ENCODE results near the gene SYK. TPM values are rescaled to one million over a fixed set of nuclear protein-coding genes. Genes with fewer than 3 reads are reported as not detected.

SYK gene
- total RNA-seq, 1 experiment from 2014 or later: 5.3 TPM

DNA sequence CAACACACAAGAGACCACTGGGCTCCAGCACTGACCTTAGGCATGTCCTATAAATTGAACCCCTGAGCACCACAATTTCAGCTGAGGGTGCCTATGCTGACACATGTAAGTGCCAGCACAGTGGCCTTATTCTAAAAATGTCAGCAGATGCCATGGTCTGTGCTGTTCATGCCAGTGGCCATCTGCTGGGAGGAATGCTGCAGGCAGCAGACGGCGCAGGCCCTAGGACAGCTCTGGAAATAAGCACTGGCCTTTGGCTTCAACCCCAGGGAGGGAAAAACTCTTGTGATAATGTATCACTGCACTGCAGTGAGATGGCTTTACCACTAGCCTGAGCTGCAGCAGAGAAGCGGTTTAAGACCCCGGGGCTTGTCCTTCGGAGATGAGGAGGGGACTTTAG is 98.5 kb downstream of the SYK start:
- TF ChIP-seq, protein P1, sequence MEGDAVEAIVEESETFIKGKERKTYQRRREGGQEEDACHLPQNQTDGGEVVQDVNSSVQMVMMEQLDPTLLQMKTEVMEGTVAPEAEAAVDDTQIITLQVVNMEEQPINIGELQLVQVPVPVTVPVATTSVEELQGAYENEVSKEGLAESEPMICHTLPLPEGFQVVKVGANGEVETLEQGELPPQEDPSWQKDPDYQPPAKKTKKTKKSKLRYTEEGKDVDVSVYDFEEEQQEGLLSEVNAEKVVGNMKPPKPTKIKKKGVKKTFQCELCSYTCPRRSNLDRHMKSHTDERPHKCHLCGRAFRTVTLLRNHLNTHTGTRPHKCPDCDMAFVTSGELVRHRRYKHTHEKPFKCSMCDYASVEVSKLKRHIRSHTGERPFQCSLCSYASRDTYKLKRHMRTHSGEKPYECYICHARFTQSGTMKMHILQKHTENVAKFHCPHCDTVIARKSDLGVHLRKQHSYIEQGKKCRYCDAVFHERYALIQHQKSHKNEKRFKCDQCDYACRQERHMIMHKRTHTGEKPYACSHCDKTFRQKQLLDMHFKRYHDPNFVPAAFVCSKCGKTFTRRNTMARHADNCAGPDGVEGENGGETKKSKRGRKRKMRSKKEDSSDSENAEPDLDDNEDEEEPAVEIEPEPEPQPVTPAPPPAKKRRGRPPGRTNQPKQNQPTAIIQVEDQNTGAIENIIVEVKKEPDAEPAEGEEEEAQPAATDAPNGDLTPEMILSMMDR (IDR thresholded peaks at IDR 0.05; ENCODE audit: insufficient read depth in 1 of 2, low read depth in 1 of 2, low read length in 1 of 2, severe bottlenecking in 1 of 2, unreplicated experiment in 1 of 2): no peak
- no peak overlapping the region for H3K27ac Mint-ChIP-seq (ENCODE audit: unreplicated experiment)
- intact Hi-C loops (cut with micrococcal nuclease; ENCODE audit: unreplicated experiment): no loop called here
- no peaks in the 10 kb centered on the region for H3K9me3 ChIP-seq
- POLR2A ChIA-PET: no interaction called here
- no peaks in the 10 kb centered on the region for H3K36me3 Mint-ChIP-seq (ENCODE audit: insufficient read depth, unreplicated experiment)
- BruUV-seq (replicated peaks): no TSS peak
- H3K36me3 ChIP-seq (ENCODE audit: control insufficient read depth, insufficient read depth, low read length): no peaks in the 10 kb centered on the region
- H3K27me3 ChIP-seq (replicated peaks; ENCODE audit: control insufficient read depth, insufficient read depth, low read length): no peaks in the 10 kb centered on the region
- no peaks in the 10 kb centered on the region for H3K27me3 Mint-ChIP-seq (ENCODE audit: insufficient read depth, unreplicated experiment)
- no peak for DNase-seq
- H3K9me3 Mint-ChIP-seq (ENCODE audit: unreplicated experiment): peaks cover 24% of the 10 kb centered on the region
- CTCF ChIA-PET: no interaction called here
- H3K4me1 Mint-ChIP-seq (ENCODE audit: low read depth, unreplicated experiment): peaks cover 5% of the 10 kb centered on the region
- H3K4me3 Mint-ChIP-seq (ENCODE audit: unreplicated experiment): no peak overlapping the region
- H3K4me3 ChIP-seq (ENCODE audit: low read depth, low read length): no peak overlapping the region
- H3K4me1 ChIP-seq: no peaks in the 10 kb centered on the region

DNA sequence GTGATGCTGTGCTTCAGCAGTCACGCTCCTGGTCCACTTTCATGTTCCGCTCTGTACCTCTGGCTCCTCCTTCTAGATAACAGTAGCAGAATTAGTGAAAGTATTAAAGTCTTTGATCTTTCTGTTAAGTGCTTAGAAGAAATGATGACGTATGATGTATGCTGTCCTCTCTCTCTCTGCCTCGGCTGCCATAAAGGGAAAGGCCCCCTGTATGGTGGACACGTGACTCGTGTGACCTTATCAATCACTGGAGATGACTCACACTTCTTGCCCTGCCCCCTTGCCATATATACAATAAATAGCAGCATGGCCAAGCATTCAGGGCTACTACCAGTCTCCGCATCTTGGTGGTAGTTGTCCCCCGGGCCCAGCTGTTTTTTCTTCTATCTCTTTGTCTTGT is 100.3 kb downstream of the SYK start:
- Mint-ChIP-seq H3K4me1 (ENCODE audit: low read depth, unreplicated experiment) (peaks cover 5% of the 10 kb centered on the region), H3K27me3 (ENCODE audit: insufficient read depth, unreplicated experiment) (no peaks in the 10 kb centered on the region), H3K36me3 (ENCODE audit: insufficient read depth, unreplicated experiment) (no peaks in the 10 kb centered on the region), H3K4me3 (ENCODE audit: unreplicated experiment) (no peak overlapping the region), H3K9me3 (ENCODE audit: unreplicated experiment) (peaks cover 24% of the 10 kb centered on the region), H3K27ac (ENCODE audit: unreplicated experiment) (no peak overlapping the region)
- no peaks in the 10 kb centered on the region for H3K4me1 ChIP-seq
- H3K9me3 ChIP-seq: no peaks in the 10 kb centered on the region
- H3K36me3 ChIP-seq (ENCODE audit: control insufficient read depth, insufficient read depth, low read length): no peaks in the 10 kb centered on the region
- TF ChIP-seq, protein P1 (IDR thresholded peaks at IDR 0.05; ENCODE audit: insufficient read depth in 1 of 2, low read depth in 1 of 2, low read length in 1 of 2, severe bottlenecking in 1 of 2, unreplicated experiment in 1 of 2): no peak
- intact Hi-C loops (cut with micrococcal nuclease; ENCODE audit: unreplicated experiment): no loop called here
- no TSS peak for BruUV-seq (replicated peaks)
- DNase-seq: no peak
- H3K27me3 ChIP-seq (replicated peaks; ENCODE audit: control insufficient read depth, insufficient read depth, low read length): no peaks in the 10 kb centered on the region
- ChIA-PET POLR2A (no interaction called here), CTCF (no interaction called here)
- no peak overlapping the region for H3K4me3 ChIP-seq (ENCODE audit: low read depth, low read length)

DNA sequence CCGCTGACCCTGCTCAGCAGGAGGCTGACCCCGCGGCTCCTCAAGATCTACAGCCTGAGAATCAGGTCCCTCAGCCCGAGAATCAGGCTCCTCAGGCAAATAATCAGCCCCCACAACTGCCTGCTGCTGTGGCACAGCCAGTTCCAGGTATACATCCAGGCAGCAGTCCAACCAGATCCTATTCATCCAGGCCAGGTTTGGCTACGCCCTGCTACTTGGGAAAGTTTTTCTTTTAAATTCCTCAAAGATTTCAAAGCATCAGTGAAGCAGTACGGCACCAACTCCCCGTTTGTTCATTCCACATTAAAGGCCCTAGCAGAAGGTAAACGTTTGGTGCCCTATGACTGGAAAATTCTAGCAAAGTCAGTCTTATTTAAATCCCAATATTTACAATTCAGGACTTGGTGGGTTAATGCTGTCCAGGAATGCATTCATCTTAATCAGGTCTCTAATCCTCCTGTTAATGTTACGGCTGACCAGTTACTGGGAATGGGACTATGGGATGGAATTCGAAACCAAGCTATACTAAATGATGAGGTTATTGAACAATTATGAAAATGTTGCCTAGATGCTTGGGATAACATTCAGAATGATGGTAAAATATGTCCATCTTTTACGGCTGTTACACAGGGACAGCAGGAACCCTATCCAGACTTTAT is 102.3 kb downstream of the SYK start:
- H3K36me3 ChIP-seq (ENCODE audit: control insufficient read depth, insufficient read depth, low read length): no peaks in the 10 kb centered on the region
- Mint-ChIP-seq H3K36me3 (ENCODE audit: insufficient read depth, unreplicated experiment) (no peaks in the 10 kb centered on the region), H3K27me3 (ENCODE audit: insufficient read depth, unreplicated experiment) (no peaks in the 10 kb centered on the region), H3K9me3 (ENCODE audit: unreplicated experiment) (peaks cover 24% of the 10 kb centered on the region), H3K4me1 (ENCODE audit: low read depth, unreplicated experiment) (peaks cover 5% of the 10 kb centered on the region), H3K4me3 (ENCODE audit: unreplicated experiment) (no peak overlapping the region), H3K27ac (ENCODE audit: unreplicated experiment) (no peak overlapping the region)
- H3K4me1 ChIP-seq: no peaks in the 10 kb centered on the region
- no peak overlapping the region for H3K4me3 ChIP-seq (ENCODE audit: low read depth, low read length)
- ChIA-PET CTCF (no interaction called here), POLR2A (no interaction called here)
- TF ChIP-seq, protein P1 (IDR thresholded peaks at IDR 0.05; ENCODE audit: insufficient read depth in 1 of 2, low read depth in 1 of 2, low read length in 1 of 2, severe bottlenecking in 1 of 2, unreplicated experiment in 1 of 2): no peak
- DNase-seq: no peak
- no TSS peak for BruUV-seq (replicated peaks)
- intact Hi-C loops (cut with micrococcal nuclease; ENCODE audit: unreplicated experiment): no loop called here
- H3K27me3 ChIP-seq (replicated peaks; ENCODE audit: control insufficient read depth, insufficient read depth, low read length): no peaks in the 10 kb centered on the region
- no peaks in the 10 kb centered on the region for H3K9me3 ChIP-seq

Data from Caco-2 (cell line).